Left ventricle myocardium inferior (tissue), 1 donor: ENCODE results near the gene FPGT. TPM values are rescaled to one million over a fixed set of nuclear protein-coding genes. Genes with fewer than 3 reads are reported as not detected.
A peak's percentile ranks its signal among the peaks of the same experiment; 100 is the strongest.

ENCODE experiments used
- DNase-seq: peaks from one replicate; pipeline ENCODE4 v3.0.0-alpha.2; 2020
- H3K27ac ChIP-seq: fragments of 200-600 bp; replicated peaks from 2 replicates; pipeline ENCODE4 v1.8.0; 2021
- H3K27me3 ChIP-seq: fragments of 200-600 bp; 2 replicates; pipeline ENCODE4 v1.8.0; 2021; ENCODE audit warnings: low read depth
- H3K36me3 ChIP-seq: fragments of 200-600 bp; 2 replicates; pipeline ENCODE4 v1.8.0; 2021
- H3K4me1 ChIP-seq: fragments of 200-600 bp; 2 replicates; pipeline ENCODE4 v1.8.0; 2021
- H3K4me3 ChIP-seq: fragments of 200-600 bp; 2 replicates; pipeline ENCODE4 v1.8.0; 2021; ENCODE audit warnings: mild to moderate bottlenecking, moderate library complexity
- H3K9me3 ChIP-seq: fragments of 200-600 bp; replicated peaks from 2 replicates; pipeline ENCODE4 v1.8.0; 2021
- intact Hi-C: fragments of 100-400 bp; cut with micrococcal nuclease; formaldehyde crosslinking; loops from one replicate; pipeline ENCODE4 v1.11.0; 2022
- total RNA-seq: library from RNA; stranded (reverse); fragmentation: NEBNext Ultra II Directional; extraction: Animal tissue kit (Norgen Biotek cat#: 25700); gene quantifications from one replicate; pipeline ENCODE4 v1.2.1, GENCODE V29; 2021
- TF ChIP-seq, protein P1 (sequence below): fragments of 200-600 bp; IDR thresholded peaks from 2 replicates; pipeline ENCODE4 v1.8.0; 2021; ENCODE audit warnings: antibody characterized with exemption, mild to moderate bottlenecking, borderline replicate concordance
- donor health status: DM: no; HTN: yes; CAD: no; lungs with severe emphysema.

FPGT gene
- total RNA-seq, 1 donor from 2014 or later = 10.3 TPM

DNA sequence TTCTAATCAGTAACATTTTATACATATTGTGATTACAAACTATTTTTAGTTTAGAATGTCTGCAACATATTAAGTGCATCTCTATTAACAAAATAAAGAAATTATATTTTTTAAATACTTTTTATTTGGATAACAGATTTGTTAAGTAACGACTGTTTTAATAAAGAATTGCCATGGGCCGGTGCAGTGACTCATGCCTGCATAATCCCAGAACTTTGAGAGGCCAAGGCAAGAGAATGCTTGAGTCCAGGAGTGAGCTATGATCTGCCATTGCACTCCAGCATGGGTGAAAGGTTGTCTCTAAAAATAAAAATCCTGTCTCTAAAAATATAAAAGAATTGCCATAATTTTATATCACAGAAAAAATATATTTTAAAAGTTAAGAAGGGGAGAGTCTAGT lies 4.1 kb upstream of the FPGT start:
- no peak for DNase-seq
- Histone ChIP-seq H3K27me3 (no peaks in the 10 kb centered on the region), H3K9me3 (no peaks in the 10 kb centered on the region), H3K4me3 (no peak overlapping the region), H3K4me1 (peaks cover 3% of the 10 kb centered on the region), H3K36me3 (no peaks in the 10 kb centered on the region), H3K27ac (no peak overlapping the region)
- intact Hi-C loops = no loop called here
- TF ChIP-seq, protein P1, sequence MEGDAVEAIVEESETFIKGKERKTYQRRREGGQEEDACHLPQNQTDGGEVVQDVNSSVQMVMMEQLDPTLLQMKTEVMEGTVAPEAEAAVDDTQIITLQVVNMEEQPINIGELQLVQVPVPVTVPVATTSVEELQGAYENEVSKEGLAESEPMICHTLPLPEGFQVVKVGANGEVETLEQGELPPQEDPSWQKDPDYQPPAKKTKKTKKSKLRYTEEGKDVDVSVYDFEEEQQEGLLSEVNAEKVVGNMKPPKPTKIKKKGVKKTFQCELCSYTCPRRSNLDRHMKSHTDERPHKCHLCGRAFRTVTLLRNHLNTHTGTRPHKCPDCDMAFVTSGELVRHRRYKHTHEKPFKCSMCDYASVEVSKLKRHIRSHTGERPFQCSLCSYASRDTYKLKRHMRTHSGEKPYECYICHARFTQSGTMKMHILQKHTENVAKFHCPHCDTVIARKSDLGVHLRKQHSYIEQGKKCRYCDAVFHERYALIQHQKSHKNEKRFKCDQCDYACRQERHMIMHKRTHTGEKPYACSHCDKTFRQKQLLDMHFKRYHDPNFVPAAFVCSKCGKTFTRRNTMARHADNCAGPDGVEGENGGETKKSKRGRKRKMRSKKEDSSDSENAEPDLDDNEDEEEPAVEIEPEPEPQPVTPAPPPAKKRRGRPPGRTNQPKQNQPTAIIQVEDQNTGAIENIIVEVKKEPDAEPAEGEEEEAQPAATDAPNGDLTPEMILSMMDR = no peak

DNA sequence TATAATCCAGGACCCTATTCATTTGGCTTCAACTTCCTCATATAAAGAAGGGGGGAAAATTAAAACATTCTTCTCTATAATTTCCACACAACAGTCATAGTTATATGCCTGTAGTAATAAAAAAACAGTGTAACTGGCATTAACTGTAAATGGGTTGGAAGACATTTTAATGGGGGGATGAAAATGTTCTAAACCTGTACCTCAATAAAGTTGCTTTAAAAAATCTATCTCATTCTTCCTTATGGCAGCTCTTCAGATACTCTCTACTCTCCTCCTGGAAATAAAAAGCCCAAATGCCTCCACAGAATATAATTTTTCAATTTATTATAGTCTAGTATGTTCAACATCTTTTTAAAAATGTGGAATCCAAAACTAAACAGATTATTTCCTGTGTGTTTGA lies 2.7 kb upstream of the FPGT start:
- Histone ChIP-seq H3K4me1 (peaks cover 15% of the 10 kb centered on the region), H3K9me3 (no peaks in the 10 kb centered on the region), H3K4me3 (no peak overlapping the region), H3K27ac (no peak overlapping the region), H3K36me3 (peaks cover 5% of the 10 kb centered on the region), H3K27me3 (no peaks in the 10 kb centered on the region)
- TF ChIP-seq, protein P1 = no peak
- DNase-seq = no peak
- intact Hi-C loops = no loop called here

DNA sequence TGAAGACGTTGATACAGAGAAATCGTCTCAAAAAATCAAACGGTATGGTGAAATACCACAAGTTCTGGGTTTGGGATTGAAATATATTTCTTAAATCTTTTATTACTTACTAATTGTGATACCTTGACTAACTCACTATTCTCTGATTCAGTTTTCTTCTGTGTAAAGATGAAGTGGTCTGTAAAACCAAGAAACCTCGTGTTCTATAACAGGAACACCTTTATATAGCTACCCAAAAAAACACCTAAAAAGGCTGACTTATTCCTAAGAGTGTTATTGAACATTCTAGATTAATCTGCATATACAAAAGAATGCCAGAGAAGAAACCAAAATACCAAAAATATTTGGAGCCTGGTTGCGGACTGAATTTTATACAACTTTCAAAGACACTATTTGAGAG lies 787 bp upstream of the FPGT start:
- Histone ChIP-seq H3K4me1 (peaks cover 15% of the 10 kb centered on the region), H3K4me3 (peak overlapping the region; percentile 73), H3K36me3 (peaks cover 24% of the 10 kb centered on the region), H3K27ac (peak overlapping the region; percentile 84), H3K27me3 (no peaks in the 10 kb centered on the region), H3K9me3 (no peaks in the 10 kb centered on the region)
- intact Hi-C loops = no loop called here
- TF ChIP-seq, protein P1 = no peak
- DNase-seq = no peak

DNA sequence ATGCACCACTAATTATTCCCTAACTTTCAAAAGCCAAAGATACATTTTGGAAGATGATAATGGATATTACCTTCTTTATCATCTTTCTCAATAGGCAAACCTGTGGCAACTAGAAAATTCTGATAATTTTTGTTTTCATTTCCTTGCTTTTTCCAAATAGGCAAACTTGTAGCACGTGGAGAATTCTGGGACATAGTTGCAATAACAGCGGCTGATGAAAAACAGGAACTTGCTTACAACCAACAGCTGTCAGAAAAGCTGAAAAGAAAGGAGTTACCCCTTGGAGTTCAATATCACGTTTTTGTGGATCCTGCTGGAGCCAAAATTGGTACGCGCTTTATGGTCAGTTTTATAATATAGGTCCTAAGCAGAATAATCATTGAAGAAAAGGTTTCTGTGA lies 1.5 kb downstream of the FPGT start:
- Histone ChIP-seq H3K36me3 (peaks cover 46% of the 10 kb centered on the region), H3K27me3 (no peaks in the 10 kb centered on the region), H3K27ac (no peak overlapping the region), H3K4me1 (peaks cover 15% of the 10 kb centered on the region), H3K9me3 (no peaks in the 10 kb centered on the region), H3K4me3 (peak overlapping the region; percentile 73)
- TF ChIP-seq, protein P1 = no peak
- no peak for DNase-seq
- intact Hi-C loops = no loop called here

DNA sequence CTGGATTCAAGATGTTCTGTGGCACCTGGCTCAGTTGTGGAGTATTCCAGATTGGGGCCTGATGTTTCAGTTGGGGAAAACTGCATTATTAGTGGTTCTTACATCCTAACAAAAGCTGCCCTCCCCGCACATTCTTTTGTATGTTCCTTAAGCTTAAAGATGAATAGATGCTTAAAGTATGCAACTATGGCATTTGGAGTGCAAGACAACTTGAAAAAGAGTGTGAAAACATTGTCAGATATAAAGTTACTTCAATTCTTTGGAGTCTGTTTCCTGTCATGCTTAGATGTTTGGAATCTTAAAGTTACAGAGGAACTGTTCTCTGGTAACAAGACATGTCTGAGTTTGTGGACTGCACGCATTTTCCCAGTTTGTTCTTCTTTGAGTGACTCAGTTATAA lies 7.2 kb downstream of the FPGT start:
- intact Hi-C loops = no loop called here
- H3K9me3 ChIP-seq = no peaks in the 10 kb centered on the region
- H3K4me1 ChIP-seq = peaks cover 10% of the 10 kb centered on the region
- no peak overlapping the region for H3K4me3 ChIP-seq
- TF ChIP-seq, protein P1 = no peak
- H3K27ac ChIP-seq = no peak overlapping the region
- DNase-seq = no peak
- H3K27me3 ChIP-seq = no peaks in the 10 kb centered on the region
- H3K36me3 ChIP-seq = peaks cover 58% of the 10 kb centered on the region

DNA sequence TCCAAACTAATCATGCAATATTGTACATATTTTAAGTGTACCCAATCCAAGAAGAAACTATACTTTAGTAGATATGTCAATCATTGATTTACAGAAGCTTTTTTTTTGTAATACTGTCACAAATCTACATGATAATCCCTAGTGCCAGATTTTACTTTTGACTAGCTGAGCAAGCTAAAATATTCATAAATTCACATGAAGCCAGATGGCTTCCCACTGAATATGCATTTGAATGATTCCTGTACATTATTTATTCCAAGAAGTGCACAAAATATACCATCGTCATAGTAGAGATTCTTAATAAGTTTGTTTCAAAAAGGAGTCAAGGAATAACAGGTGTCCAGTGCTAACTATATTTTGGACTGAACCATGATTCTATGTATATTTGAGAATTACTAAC lies 17.2 kb downstream of the FPGT start:
- H3K4me1 ChIP-seq = no peaks in the 10 kb centered on the region
- TF ChIP-seq, protein P1 = no peak
- no peak for DNase-seq
- intact Hi-C loops = no loop called here
- no peak overlapping the region for H3K4me3 ChIP-seq
- H3K9me3 ChIP-seq = peaks cover 3% of the 10 kb centered on the region
- H3K27me3 ChIP-seq = no peaks in the 10 kb centered on the region
- H3K27ac ChIP-seq = no peak overlapping the region
- no peaks in the 10 kb centered on the region for H3K36me3 ChIP-seq
